ENCODE data around the gene TBC1D32.

DNA sequence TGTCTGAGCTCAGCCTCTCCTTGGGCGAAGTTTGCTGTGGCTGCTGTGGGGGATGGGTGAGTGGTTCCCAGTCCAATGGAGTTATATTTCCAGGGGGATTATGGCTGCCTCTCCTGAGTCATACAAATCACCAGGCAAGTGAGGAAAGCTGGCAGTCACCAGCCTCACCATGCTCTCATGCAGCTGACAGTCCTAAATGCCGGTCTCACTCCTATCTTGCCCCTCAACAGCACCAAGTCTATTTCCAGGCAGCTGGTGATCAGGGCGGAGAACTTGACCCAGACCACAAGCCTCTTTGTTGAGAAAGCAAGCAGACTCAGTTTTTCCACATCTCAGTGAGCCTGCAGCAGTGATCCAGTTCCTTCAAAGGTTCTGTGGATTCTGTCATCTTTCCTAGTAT, 98.9 kb downstream of the TBC1D32 start:
- TF ChIP-seq, protein P1, sequence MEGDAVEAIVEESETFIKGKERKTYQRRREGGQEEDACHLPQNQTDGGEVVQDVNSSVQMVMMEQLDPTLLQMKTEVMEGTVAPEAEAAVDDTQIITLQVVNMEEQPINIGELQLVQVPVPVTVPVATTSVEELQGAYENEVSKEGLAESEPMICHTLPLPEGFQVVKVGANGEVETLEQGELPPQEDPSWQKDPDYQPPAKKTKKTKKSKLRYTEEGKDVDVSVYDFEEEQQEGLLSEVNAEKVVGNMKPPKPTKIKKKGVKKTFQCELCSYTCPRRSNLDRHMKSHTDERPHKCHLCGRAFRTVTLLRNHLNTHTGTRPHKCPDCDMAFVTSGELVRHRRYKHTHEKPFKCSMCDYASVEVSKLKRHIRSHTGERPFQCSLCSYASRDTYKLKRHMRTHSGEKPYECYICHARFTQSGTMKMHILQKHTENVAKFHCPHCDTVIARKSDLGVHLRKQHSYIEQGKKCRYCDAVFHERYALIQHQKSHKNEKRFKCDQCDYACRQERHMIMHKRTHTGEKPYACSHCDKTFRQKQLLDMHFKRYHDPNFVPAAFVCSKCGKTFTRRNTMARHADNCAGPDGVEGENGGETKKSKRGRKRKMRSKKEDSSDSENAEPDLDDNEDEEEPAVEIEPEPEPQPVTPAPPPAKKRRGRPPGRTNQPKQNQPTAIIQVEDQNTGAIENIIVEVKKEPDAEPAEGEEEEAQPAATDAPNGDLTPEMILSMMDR (optimal IDR thresholded peaks at IDR 0.05 in 1 of 3, IDR thresholded peaks at IDR 0.05 in 1 of 3, conservative IDR thresholded peaks at IDR 0.05 in 1 of 3; ENCODE audit: extremely low read depth in 1 of 3, insufficient read depth in 2 of 3, low read length in 3 of 3), result no peak
- no peak for TF ChIP-seq EZH2 (IDR thresholded peaks at IDR 0.05; ENCODE audit: low read length)
